GM21423 (cell line): Measurements from ENCODE around the gene FGA.
"Not testable (repeated sequence)": the region's sequence is repeated elsewhere in the genome, so short reads cannot be mapped to it uniquely, and the experiment has no call there.

Source experiments
- ATAC-seq: cut with Tn5 transposase; IDR thresholded peaks from one replicate; pipeline ENCODE4 v1.9.1; 2021; ENCODE audit warnings: mild to moderate bottlenecking, moderate library complexity; ENCODE audit not compliant: unreplicated experiment

The FGA gene

DNA sequence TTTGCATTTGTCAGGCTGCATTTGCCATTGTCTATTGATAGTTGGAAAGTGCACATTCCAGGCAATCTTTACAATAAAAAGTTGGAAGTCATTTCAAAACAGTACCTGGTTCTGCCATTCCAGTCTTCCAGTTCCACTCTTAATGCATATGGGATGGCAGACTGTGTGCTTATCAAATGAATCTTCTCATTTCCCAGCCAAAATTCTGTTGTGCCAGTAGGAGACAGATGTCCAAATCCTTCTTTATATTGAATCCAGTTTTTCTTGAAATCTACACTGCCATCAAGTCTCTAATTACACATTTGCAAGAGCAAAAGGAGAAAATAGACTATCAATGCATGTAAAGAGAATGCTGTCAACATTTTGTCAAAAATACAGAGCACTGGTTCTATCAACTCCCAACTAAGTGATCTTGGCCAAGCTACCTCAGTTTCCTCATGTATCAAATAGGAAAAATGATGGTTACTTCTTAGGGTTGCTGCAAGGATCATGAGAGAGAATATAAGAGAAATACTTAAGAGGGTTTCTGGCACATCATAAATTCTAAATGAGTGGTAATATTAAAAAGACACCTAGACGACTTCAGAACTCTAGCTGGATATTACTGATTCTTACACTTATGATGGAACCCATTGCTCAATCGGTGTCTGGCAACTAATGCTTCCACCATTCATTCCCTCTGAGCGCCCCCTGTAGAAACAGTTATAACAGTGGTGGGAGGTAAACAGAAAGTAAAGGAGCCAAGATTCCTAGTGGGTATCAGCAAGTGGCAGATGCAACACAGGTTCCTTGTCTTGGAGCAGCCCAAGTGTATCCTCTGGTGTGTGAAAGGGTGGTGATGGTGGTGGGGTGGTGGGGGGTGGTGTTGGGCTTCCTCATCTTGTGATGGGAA is 18.1 kb upstream of the FGA start:
- no peak for ATAC-seq

DNA sequence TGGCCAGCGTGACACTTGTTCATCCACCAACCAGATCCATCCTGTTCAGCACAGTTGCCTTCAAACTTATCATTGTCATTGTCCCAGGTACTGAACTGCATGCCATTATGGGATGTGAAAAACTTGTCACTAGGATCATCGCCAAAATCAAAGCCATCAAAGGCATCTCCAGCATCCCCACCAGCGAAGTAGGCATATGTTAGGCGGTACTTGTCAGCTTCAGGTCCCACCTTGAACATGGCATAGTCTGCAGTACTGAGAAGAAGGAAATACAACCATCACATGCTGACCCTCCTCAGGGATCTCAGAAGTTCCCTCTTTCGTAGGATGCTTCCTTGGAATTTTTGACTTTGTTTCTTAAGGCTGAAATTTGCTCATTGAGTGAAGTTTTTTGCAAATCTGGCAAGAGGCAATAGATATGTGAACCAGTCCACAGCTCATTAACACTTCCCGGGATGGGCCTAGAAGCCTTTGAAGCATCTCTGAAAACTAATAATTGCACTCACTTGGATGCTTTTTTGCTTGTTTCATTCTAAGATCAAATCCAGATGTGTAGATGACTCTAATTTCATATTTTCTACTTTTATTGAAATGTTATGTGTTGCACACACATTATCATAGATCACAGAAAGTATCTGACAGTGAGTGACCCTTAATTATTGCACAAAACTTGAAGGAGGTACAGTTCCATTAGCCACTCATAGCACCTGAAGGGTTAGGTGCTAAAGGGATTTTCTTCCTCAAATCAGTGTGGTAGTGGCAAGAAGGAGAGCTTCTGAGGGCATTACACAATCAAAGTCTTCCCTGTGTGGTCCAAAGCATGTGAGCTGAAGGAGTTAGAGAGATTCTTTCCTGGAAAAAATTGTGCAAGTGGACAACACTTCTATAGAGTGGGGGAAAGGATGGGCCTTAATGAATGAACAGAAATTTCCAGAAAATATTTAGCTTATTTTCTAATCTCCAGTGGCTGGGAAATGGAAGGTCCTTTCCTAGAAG is 16.5 kb upstream of the FGA start:
- no peak for ATAC-seq

DNA sequence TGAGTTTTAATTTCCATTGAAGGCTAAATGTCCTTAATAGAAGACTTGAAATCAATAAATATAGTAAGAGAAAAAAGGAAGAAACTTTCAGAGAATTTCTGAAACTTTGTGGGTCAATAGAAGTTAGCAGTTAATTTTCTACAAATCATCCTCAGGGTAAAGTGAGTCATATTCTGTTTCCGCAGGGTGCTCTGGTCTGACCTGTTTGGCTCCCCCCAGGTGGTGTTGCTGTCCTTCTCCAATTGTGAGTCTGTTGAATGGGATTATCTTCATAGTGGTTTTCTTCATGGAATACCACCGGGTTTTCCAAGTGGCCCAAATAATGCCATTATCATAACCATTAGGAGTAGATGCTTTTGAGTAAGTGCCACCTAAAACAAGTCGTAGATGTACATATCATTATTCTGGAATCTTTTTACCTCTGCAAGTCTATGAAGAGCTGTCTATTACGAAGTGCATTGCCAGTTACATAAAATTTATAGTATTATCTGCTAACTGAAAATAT is 14.2 kb upstream of the FGA start:
- no peak for ATAC-seq

DNA sequence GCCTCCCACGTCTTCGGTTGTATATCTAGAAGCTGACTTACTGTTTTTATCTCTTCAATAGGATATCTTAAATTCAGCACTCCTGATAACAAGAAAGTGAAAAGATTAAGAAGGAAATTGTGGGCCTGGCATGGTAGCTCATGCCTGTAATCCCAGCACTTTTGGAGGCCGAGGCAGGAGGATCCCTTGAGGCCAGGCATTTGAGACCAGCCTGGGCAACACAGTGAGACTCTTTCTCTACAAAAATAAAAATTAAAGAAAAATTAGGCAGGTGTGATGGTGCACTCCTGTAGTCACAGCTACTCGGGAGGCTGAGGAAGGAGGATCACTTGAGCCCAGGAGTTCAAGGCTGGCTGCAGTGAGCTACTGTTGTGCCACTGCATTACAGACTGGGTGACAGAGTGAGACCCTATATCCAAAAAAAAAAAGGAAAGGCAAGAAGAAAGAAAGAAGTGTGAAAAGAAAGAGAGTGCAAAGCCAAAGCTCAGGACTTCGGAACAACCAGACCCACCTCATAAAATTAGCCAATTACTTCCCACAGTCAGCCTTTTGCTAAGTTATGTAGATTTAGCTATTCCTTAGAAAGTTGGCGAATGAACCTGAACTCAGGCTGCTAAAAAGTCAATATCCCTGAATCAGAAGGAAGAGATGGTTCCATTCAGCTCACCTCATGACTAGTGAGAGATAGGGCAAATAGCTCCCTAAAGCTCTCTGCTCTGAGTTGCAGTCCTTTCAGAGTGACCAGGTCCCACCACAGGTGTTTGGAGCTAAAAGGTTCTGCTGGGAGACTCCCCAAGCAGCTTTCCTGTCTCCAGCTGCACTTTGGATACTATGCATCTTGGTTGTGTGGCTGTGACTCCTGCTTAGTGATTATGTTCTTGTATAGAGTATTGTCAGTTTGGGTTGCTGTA is 12.7 kb upstream of the FGA start:
- ATAC-seq: no peak

DNA sequence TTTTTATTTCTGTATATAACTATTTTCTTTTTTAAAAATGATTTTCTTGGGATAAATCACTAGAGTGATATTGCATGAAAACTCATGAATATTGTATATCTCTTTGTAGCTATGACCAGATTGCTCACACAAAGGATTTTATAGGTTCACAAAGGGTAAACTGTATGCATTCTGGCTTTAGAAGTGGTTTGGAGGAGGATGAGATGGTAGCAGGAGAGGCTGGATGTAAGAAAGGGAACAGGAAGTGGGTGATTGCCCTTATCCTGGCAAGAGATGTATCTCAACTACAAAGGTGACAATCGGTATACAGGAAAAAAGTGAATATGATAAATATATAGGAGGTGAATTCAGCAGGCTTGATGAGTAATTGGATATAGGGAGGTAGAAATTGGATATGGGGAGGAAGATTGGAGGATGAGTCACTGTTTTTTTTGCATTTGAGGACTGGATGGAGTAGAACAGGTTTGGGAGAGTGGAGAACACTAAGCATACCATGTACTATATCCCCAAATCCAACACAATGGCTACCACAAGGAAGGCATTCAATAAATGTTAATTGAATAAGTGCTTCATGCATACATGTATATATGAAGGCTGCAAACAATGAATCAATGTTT is 12.0 kb upstream of the FGA start:
- ATAC-seq: no peak

DNA sequence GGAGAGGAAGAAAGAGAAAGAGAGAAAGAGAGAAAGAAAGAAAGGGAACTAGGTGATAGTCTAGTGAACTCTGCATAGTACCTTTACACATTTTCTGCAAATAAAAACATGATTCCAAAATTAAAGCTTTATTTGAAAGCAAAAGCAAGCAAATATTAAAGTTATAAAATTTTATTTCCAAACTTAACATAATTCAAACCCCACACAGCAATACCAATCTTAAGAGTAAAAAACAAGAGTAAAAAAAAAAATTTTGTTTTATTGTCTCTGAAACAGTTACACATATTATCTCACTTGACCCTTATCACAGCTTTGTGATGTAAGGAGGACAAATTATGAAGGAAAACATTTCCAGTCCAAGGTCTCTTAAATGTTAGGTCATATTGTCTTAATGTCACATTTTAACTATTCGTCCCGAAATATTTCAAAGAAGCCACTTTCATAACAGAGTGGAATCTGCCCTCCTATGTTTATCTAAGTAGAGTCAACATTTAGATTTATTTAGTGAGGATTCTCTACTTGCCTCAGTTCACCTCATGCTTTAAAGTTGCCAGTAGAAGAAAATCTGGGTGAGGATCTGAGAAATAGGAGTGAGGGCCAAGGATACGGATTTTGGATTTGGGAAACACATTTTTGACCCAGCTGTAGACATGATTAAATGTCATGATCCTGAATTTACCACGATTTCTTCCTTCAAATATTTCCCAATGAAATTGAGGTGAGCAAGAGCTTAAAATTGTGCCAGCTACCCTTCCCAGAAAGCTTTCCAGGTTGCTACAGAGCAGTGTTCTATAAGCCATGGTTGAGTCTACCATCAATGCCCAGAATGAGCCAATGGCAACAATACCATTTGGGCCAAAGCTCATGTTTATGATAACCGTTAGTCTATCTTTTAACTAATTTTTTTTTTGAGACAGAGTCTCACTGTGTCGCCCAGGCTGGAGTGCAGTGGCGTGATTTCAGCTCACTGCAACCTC is 7.5 kb upstream of the FGA start:
- ATAC-seq: no peak

DNA sequence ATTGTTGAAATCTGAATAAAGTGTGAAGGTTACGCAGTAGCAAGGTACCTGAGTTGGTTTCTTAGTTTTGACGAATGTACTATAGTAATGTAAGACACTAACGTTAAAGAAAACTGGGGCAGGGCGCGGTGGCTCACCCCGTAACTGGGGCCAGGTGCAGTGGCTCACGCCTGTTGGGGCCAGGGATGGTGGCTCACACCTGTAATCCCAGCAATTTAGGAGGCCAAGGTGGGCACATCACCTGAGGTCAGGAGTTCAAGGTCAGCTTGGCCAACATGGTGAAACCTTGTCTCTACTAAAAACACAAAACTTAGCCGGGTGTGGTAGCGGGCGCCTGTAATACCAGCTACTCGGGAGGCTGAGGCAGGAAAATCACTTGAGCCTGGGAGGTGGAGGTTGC is 6.7 kb upstream of the FGA start:
- ATAC-seq: not testable (repeated sequence)

DNA sequence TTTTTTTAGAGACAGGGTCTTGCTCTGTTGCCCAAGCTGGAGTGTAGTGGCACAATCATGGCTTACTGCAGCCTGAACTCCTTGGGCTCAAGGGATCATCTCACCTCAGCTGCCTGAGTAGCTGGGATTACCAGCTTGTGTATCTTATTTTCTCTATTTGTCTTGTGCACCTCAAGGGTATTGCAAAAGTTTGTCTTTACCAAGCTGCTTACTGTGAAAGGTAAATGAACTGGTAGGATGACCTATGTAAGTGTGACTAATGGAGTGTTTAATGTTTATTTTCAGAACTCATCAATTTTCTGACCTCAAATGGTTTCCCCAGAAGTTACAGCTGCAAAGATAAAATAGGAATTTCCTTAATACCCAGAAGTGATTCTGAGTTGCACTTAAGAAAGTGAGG is 5.3 kb upstream of the FGA start:
- no peak for ATAC-seq

DNA sequence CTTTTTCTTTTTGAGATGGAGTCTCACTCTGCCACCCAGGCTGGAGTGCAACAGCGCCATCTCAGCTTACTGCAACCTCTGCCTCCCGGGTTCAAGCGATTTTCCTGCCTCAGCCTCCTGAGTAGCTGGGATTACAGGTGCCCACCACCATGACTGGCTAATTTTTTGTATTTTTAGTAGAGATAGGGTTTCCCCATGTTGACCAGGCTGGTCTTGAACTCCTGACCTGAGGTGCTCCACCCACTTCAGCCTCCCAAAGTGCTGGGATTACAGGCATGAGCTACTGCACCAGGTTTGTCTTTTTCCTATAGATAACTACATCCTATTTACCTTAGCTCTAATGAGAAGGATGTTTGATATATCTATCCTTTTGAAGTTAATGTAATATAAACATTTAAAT is 3.8 kb upstream of the FGA start:
- ATAC-seq: not testable (repeated sequence)

DNA sequence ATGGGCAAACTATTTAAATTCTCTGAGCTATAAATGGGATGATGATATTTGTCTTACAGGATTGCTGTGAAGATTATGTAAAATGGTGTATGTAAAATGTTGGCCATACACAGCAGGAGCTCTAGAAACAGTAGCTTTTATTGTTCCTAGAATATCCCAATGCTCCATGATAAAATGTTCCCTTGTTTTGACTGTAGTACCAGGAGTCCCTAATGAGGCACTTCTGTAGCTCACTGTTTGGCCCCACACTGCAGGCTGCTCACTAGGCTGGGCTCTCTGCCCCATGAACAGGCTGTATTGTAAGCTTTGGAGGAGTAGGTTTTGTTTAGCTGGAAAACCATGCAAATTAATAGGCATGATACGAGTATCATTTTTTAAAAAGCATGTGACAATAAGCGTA is 3.3 kb upstream of the FGA start:
- ATAC-seq: no peak

DNA sequence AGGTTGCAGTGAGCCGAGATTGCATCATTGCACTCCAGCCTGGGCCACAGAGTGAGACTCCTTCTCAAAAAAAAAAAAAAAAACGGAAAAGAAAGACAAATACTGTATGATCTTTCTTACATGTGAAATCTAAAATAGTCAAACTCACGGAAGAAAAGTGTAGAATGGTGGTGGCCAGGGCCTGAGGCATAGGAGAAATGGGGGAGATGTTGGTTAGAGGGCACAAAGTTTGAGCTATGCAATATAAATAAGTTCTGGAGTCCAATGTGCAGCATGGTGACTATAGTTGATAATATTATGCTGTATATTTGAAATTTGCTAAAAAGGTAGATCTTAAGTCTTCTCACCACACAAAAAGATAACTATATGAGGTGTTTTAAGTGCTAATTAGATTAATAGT is 1.3 kb upstream of the FGA start:
- ATAC-seq: no peak

DNA sequence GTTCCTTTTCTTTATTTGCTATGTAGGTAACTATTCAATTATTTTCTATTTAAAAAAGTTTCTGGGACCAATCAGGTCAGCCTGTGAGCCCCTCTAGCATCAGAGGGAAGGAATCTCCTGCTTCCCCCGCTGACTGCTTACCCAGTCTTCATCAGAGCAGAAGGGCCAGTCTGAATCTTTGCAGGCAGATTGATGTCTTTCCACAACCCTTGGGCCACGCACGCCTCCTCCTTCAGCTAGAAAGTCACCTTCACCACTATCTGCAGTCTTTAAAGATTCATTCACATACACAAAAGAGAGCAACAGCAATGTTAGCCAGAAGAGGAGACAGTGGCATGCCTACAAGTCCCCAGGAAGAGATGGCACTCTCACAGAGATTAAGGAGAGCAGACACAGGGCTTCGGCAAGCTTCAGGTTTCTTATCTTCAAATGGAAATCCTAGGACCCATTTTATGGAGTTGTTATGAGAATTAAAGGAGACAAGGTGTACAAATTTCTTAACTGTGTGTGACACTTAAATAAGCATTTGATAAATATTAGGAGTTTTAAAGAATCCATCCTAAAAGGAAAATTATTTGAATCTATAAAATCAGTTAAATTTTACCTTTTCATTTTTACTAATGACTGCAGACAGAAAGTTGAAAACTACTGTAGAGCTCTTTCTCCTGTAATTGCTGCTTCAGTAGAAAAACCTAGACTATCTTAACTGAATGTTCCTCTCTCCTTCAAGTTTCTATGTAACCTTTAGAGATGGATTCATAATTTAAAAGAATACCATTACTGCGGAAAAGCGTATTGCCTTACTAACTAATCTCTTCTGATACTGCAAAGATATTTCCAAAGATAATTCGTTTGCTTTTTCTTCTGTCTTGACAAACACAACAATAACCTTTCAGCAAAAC is 995 bp downstream of the FGA start:
- no peak for ATAC-seq

DNA sequence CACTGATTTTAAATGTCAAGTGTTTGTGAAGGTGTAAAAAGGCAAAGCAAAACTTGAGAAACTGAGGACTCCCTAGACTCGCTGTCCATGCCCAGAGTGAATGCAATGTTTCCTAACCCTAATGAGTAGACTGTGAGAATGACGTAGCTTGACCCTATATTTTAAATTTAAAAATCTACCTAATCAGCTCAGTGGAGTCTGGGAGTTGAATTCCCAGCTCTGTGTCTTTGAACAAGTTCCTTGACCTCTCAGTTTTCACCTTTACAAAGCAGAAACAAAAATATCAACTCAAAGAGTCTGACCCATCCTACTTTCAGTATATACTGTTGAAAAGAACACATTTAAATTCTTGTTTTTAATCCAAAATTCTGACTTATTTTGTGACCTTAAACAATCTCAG is 2.3 kb downstream of the FGA start:
- ATAC-seq: no peak

DNA sequence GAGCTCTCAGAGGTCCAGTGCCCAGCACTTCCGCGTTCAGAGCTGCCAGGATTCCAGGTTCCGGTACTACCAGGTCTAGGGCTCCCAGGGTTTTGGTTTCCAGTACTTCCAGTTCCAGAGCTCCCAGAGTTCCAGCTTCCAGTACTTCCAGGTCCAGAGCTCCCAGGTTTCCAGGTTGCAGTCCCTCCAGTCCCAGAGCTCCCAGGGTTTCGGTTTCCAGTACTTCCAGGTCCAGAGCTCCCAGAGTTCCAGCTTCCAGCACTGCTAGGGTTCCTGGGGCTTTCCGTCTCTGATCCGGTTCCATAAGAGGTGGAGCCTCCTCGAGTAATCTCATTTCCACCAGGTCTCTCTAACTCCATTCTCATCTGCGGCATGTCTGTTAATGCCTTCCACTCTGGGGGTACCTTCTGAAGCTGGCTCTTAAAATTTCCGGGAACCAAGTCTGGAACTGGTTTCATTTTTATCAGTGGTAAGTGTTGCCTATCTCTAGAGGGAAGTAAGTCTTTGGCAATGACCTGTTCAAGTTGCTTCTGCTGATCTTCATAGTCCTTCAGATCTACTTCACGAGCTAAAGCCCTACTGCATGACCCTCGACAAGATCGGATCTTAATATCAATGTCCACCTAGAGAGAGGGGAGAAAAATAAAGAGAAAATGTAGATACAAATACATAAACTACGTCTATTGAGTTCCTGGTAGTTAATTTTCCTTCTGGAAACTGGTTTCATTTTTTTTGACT is 4.1 kb downstream of the FGA start:
- ATAC-seq: no peak

DNA sequence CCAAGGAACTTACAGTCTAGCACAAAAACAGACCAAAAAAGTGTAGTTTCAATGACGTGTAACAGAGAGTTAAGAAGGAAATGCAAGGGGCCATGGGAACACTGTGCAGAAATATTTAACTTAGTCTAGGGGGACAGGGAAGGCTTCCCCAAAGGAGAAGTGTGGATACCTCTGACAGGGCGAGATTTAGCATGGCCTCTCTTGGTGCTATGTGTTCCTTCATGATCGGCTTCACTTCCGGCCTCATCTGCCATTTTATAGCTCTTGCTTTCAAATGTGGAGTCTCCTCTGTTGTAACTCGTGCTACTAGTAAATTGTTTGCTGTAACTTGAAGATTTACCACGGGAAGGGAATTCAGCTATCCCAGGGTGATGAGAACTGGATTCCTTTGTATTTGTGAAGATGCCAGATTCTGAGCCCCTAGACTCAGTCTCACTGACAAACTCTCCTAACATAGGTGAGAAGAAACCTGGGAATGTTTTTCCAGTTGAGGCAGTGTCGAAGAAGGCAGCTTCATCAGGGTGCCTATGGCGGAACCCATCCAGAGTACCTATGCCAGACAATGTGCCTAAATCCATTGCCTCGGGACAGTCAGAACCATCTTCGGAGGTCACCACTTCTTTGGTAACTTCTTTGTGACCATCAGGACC is 5.0 kb downstream of the FGA start:
- no peak for ATAC-seq

DNA sequence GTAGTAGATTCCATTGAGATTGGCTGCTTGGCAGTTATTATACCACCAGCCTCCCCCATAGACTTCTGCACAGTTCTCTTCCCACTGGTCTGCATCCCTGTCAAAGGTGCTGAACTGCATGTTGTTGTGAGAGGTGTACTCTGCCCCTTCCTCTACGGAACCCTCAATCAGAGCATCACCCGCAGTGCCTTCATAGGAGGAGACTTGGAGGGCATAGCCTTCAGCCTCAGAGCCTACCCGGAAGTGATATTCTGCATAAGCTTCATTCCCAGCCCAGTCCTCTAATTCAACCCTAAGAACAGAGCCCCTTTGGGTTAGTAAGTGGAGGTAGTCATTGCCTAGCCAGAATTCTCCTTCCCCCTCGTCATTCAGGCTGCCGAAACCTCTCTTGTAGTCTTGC is 6.3 kb downstream of the FGA start:
- no peak for ATAC-seq

DNA sequence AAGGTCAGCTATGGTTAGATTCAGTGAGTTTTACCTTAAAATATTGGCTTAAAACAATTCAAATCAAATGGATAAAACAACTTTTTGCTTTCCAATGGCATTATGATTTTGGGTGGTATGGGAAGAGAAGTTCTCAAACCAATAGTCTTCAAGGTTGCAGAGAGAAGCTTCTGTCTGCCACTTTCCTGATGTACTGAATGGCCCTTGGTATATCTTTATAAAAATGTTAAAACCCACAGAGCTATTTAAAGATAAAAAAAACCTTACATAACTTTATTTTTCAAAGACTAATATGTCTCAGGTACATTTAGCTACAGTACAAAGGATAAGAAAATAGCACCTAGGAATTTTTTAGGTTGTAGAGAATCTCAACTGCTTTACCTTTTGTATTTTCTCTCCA is 6.9 kb downstream of the FGA start:
- no peak for ATAC-seq
